ENCODE data around the gene IFITM1.
"Not testable (repeated sequence)": the region's sequence is repeated elsewhere in the genome, so short reads cannot be mapped to it uniquely, and the experiment has no call there.

Gene IFITM1

DNA sequence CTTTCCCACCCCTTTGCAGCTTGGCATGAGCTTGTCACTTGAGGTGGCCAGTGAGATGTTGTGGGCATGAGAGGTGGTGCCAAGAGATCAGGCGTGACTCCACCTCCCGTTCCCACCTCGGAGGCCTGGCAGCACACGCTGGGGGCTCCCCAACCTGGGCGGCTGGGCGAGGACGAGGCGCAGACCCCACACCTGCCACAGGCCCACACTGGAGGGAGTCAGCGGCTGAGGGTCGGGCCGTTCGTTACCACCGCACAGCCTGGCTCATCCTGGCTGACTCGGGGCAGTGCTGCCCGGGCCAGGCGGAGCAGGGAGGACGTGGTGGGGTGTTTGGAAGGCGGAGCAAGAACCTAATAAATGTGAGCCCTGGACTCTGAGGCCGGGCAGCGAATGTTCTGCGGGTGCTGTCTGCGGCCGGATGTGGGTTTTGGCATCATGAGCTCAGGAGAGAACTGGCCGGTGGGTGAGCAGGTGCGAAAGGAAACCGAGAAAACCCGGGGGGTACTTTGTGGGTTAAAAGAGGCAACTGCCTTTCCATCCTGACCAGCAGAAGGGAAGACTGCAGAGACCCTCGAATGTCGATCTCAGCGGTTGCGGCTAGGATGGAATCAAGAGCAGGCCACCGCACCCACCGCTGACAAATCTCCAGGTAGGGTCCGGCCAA is 17.0 kb downstream of the IFITM1 start:
- FAIRE-seq (peak; percentile 20), DNase-seq (ENCODE audit: insufficient read length, low spot score) (no peak)
- TF ChIP-seq SPI1 (IDR thresholded peaks at IDR 0.05; ENCODE audit: low read depth, low read length) (no peak), POU2F2 (IDR thresholded peaks at IDR 0.05; ENCODE audit: low read depth, low read length) (no peak), PAX5 (IDR thresholded peaks at IDR 0.05; ENCODE audit: insufficient read depth, low read length, severe bottlenecking) (no peak), POLR2AphosphoS5 (IDR thresholded peaks at IDR 0.05; ENCODE audit: low read depth, low read length) (no peak), POLR2A (IDR thresholded peaks at IDR 0.05; ENCODE audit: low read depth, low read length) (no peak), TAF1 (IDR thresholded peaks at IDR 0.05; ENCODE audit: low read depth, low read length) (no peak)

DNA sequence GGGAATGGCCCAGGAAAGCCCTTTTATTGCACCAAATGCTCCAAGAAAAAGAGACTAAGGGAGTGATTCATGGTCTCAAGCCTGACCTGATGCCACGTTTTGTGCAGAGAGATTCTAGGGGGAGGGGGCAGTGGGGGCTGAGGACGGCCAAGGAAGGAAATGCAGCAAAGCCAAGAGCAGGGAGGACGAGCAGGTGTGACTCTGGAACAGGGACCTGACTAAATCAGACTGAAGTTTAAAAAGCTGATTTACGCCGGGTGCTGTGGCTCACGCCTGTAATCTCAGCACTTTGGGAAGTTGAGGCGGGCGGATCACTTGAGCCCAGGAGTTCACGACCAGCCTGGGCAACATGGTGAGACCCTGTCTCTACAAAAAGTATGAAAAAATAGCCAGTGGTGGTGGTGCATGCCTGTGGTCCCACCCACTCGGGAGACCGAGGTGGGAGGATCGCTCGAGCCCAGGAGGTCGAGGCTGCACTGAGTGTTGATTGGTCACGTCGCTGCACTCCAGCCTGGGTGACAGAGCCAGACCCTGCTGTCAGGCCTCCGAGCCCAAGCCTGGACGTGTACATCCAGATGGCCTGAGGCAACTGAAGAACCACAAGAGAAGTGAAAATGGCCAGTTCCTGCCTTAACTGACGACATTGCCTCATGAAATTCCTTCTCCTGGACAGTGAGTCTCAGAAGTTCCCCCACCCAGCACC is 17.7 kb downstream of the IFITM1 start:
- TF ChIP-seq POLR2A (IDR thresholded peaks at IDR 0.05; ENCODE audit: low read depth, low read length) (no peak), POU2F2 (IDR thresholded peaks at IDR 0.05; ENCODE audit: low read depth, low read length) (no peak), POLR2AphosphoS5 (IDR thresholded peaks at IDR 0.05; ENCODE audit: low read depth, low read length) (no peak), TAF1 (IDR thresholded peaks at IDR 0.05; ENCODE audit: low read depth, low read length) (no peak), PAX5 (IDR thresholded peaks at IDR 0.05; ENCODE audit: insufficient read depth, low read length, severe bottlenecking) (no peak), SPI1 (IDR thresholded peaks at IDR 0.05; ENCODE audit: low read depth, low read length) (no peak)
- DNase-seq (ENCODE audit: insufficient read length, low spot score): no peak
- no peak for FAIRE-seq

GRCh38 chr11:332651-333480 is 19.0 kb downstream of the IFITM1 start:
- TF ChIP-seq TAF1 (IDR thresholded peaks at IDR 0.05; ENCODE audit: low read depth, low read length): no peak
- no peak for TF ChIP-seq POU2F2 (IDR thresholded peaks at IDR 0.05; ENCODE audit: low read depth, low read length)
- no peak for TF ChIP-seq PAX5 (IDR thresholded peaks at IDR 0.05; ENCODE audit: insufficient read depth, low read length, severe bottlenecking)
- TF ChIP-seq POLR2A (IDR thresholded peaks at IDR 0.05; ENCODE audit: low read depth, low read length): no peak
- TF ChIP-seq POLR2AphosphoS5 (IDR thresholded peaks at IDR 0.05; ENCODE audit: low read depth, low read length): no peak
- TF ChIP-seq SPI1 (IDR thresholded peaks at IDR 0.05; ENCODE audit: low read depth, low read length): no peak
- DNase-seq (ENCODE audit: insufficient read length, low spot score): no peak
- FAIRE-seq: no peak

- not testable (repeated sequence) for DNase-seq (ENCODE audit: insufficient read length, low spot score); FAIRE-seq
Measured at GRCh38 chr11:333616-334263, 19.9 kb downstream of the IFITM1 start.

DNA sequence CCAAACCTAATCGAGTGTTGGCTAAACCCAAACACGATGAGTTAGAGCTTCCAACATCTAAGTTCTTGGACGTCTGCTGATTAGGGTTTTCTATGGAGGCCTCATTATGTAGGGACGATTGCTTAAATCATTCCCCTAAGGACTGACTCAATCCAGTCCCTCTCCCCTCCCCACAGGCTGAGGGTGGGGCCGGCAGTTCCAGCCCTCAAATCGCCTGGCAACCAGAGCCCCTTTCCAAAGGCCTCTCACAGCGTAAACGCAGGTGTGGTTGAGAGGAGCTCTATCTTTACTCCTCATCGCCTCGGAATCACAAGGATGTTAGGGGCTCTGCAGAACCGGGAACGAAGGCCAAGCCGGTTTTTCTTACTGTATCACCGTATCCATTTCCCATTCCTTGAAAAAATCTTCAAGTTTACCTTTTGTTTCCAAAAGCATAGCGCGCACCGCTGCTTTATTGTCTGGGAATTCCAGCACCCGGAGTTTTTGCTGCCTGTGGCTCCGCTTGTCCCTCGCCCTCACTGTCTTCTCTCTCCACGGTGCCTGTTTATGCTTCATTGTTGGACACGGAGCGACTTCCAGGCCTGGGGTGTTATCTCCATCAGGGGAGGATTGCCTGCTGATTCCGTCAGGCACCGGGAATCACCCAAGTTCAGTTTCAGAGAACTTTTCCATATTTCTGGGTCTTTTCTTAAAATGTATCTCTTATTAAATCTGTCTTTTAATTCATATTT is 20.6 kb downstream of the IFITM1 start:
- DNase-seq (ENCODE audit: insufficient read length, low spot score) (no peak), FAIRE-seq (no peak)
- no peak for TF ChIP-seq POLR2A (IDR thresholded peaks at IDR 0.05; ENCODE audit: low read depth, low read length)
- no peak for TF ChIP-seq TAF1 (IDR thresholded peaks at IDR 0.05; ENCODE audit: low read depth, low read length)
- no peak for TF ChIP-seq SPI1 (IDR thresholded peaks at IDR 0.05; ENCODE audit: low read depth, low read length)
- no peak for TF ChIP-seq PAX5 (IDR thresholded peaks at IDR 0.05; ENCODE audit: insufficient read depth, low read length, severe bottlenecking)
- TF ChIP-seq POU2F2 (IDR thresholded peaks at IDR 0.05; ENCODE audit: low read depth, low read length): no peak

GRCh38 chr11:335779-336658 is 22.2 kb downstream of the IFITM1 start:
- FAIRE-seq (no peak), DNase-seq (ENCODE audit: insufficient read length, low spot score) (no peak)
- TF ChIP-seq POU2F2 (IDR thresholded peaks at IDR 0.05; ENCODE audit: low read depth, low read length): no peak
- TF ChIP-seq SPI1 (IDR thresholded peaks at IDR 0.05; ENCODE audit: low read depth, low read length): no peak
- TF ChIP-seq POLR2A (IDR thresholded peaks at IDR 0.05; ENCODE audit: low read depth, low read length): no peak
- TF ChIP-seq PAX5 (IDR thresholded peaks at IDR 0.05; ENCODE audit: insufficient read depth, low read length, severe bottlenecking): no peak
- TF ChIP-seq POLR2AphosphoS5 (IDR thresholded peaks at IDR 0.05; ENCODE audit: low read depth, low read length): no peak
- TF ChIP-seq TAF1 (IDR thresholded peaks at IDR 0.05; ENCODE audit: low read depth, low read length): no peak

- TF ChIP-seq TAF1 (IDR thresholded peaks at IDR 0.05; ENCODE audit: low read depth, low read length) (no peak), SPI1 (IDR thresholded peaks at IDR 0.05; ENCODE audit: low read depth, low read length) (no peak), PAX5 (IDR thresholded peaks at IDR 0.05; ENCODE audit: insufficient read depth, low read length, severe bottlenecking) (no peak), POU2F2 (IDR thresholded peaks at IDR 0.05; ENCODE audit: low read depth, low read length) (no peak), POLR2A (IDR thresholded peaks at IDR 0.05; ENCODE audit: low read depth, low read length) (no peak), POLR2AphosphoS5 (IDR thresholded peaks at IDR 0.05; ENCODE audit: low read depth, low read length) (no peak)
- no peak for DNase-seq (ENCODE audit: insufficient read length, low spot score)
- no peak for FAIRE-seq
Measured at GRCh38 chr11:336659-337198, 22.9 kb downstream of the IFITM1 start.

DNA sequence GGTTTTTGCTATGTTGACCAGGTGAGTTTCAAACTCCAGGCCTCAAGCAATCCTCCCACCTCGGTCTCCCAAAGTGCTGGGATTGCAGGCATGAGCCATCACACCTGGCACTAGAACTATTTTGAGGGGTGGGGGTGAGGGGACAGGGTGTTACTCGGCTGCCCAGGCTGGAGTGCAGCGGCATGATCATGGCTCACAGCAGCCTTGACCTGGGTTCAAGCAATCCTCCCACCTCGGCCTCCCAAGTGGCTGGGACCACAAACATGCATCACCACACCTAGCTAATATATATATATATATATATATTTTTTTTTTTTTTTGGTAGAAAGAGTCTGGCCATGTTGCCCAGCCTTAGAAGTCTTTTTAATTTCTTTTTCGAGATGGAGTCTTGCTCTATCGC is 23.9 kb downstream of the IFITM1 start:
- FAIRE-seq: no peak
- TF ChIP-seq POLR2AphosphoS5 (IDR thresholded peaks at IDR 0.05; ENCODE audit: low read depth, low read length) (no peak), SPI1 (IDR thresholded peaks at IDR 0.05; ENCODE audit: low read depth, low read length) (no peak), POLR2A (IDR thresholded peaks at IDR 0.05; ENCODE audit: low read depth, low read length) (no peak), TAF1 (IDR thresholded peaks at IDR 0.05; ENCODE audit: low read depth, low read length) (no peak)
- no peak for DNase-seq (ENCODE audit: insufficient read length, low spot score)

All from GM12891 (cell line).